T-cell (primary cell): Measurements from ENCODE around the gene TMEM19. TPM values are rescaled to one million over a fixed set of nuclear protein-coding genes. Genes with fewer than 3 reads are reported as not detected.
A peak's percentile ranks its signal among the peaks of the same experiment; 100 is the strongest.

Source experiments
- ATAC-seq, 4 experiments: fragments of 200-7000 bp in 3 of 4; fragments of 150-1000 bp in 1 of 4; cut with Tn5 transposase; replicated peaks in 1 of 4; 1 replicate in 3 of 4; 2 replicates in 1 of 4; pipeline ENCODE4 v1.10.0; 2021; ENCODE audit warnings: moderate library complexity in 3 of 4, mild to moderate bottlenecking in 2 of 4, moderate number of reproducible peaks in 1 of 4
- CTCF ChIA-PET, 2 donors: fragments of 300-600 bp; sonication (Branson Sonifier 250); formaldehyde crosslinking; loops; one replicate each; lab custom pipeline; 2022; ENCODE audit warnings: antibody characterized with exemption in 2 of 2; lab: Charles Lee
- POLR2A ChIA-PET, 2 donors: fragments of 300-600 bp; sonication (Branson Sonifier 250); formaldehyde crosslinking; loops; one replicate each; lab custom pipeline; 2022; ENCODE audit warnings: antibody characterized with exemption in 2 of 2; lab: Charles Lee
- DNase-seq, 35 experiments: peaks; one replicate each; pipeline versions ENCODE4 v3.0.0 to v3.0.0-alpha.2; 2013 to 2023
- H3K27ac ChIP-seq: one replicate; pipeline ENCODE4 v1.5.1; 2013; ENCODE audit warnings: low read length
- H3K27me3 ChIP-seq, 2 experiments: replicated peaks in 1 of 2; 1 replicate in 1 of 2; 2 replicates in 1 of 2; pipeline versions ENCODE4 v1.6.1 to v1.7.0; 2013; ENCODE audit warnings: low read length in 1 of 2, mixed read lengths in 1 of 2; ENCODE audit not compliant: control insufficient read depth in 2 of 2, insufficient read depth in 2 of 2; ENCODE audit errors: extremely low read depth in 1 of 2
- H3K36me3 ChIP-seq, 2 donors: 1 replicate in 1 of 2; 2 replicates in 1 of 2; pipeline versions ENCODE4 v1.6.1 to v1.7.0; 2013; ENCODE audit warnings: low read length in 1 of 2; ENCODE audit not compliant: control insufficient read depth in 2 of 2, insufficient read depth in 1 of 2; ENCODE audit errors: extremely low read depth in 1 of 2
- H3K4me1 ChIP-seq, 2 experiments: 1 replicate in 1 of 2; 2 replicates in 1 of 2; pipeline versions ENCODE4 v1.6.1 to v1.7.0; 2013; ENCODE audit warnings: low read length in 2 of 2, mixed read lengths in 1 of 2; ENCODE audit not compliant: insufficient read depth in 2 of 2, control insufficient read depth in 1 of 2; ENCODE audit errors: extremely low read depth in 1 of 2
- H3K4me3 ChIP-seq, 2 donors: 1 replicate in 1 of 2; 2 replicates in 1 of 2; pipeline versions ENCODE4 v1.5.1 to v1.7.0; 2013; ENCODE audit warnings: mild to moderate bottlenecking in 2 of 2, low read length in 1 of 2, moderate library complexity in 1 of 2; ENCODE audit not compliant: control insufficient read depth in 1 of 2; ENCODE audit errors: extremely low read depth in 1 of 2
- H3K9me3 ChIP-seq: 2 replicates; pipeline ENCODE4 v1.7.0; 2013
- H3K27ac Mint-ChIP-seq, 2 donors: one replicate each; pipeline ENCODE4 v1.8.0; 2020 to 2021; ENCODE audit warnings: mild to moderate bottlenecking in 2 of 2, mixed read lengths in 2 of 2
- H3K27me3 Mint-ChIP-seq, 2 donors: one replicate each; pipeline ENCODE4 v1.8.0; 2021 to 2022; ENCODE audit warnings: mixed read lengths in 2 of 2
- H3K36me3 Mint-ChIP-seq: one replicate; pipeline ENCODE4 v1.8.0; 2021; ENCODE audit warnings: mixed read lengths
- H3K4me1 Mint-ChIP-seq, 3 donors: one replicate each; pipeline ENCODE4 v1.8.0; 2020 to 2022; ENCODE audit warnings: mixed read lengths in 3 of 3, mild to moderate bottlenecking in 1 of 3
- H3K4me3 Mint-ChIP-seq, 3 donors: one replicate each; pipeline ENCODE4 v1.8.0; 2020 to 2022; ENCODE audit warnings: mild to moderate bottlenecking in 3 of 3, mixed read lengths in 3 of 3, moderate library complexity in 3 of 3
- H3K9me3 Mint-ChIP-seq, 3 donors: one replicate each; pipeline ENCODE4 v1.8.0; 2020 to 2022; ENCODE audit warnings: mixed read lengths in 3 of 3
- WGBS: methylation state at CpG from one replicate; pipeline ENCODE4 v1.1.5; 2013; ENCODE audit warnings: missing lambda C conversion rate; ENCODE audit not compliant: insufficient coverage; 5-methylcytosine and 5-hydroxymethylcytosine counted together
- total RNA-seq, 35 experiments: library from RNA in 6 of 35; stranded (reverse) in 6 of 35; fragments of 120-200 nt in 1 of 35; gene quantifications; one replicate each; pipeline versions ENCODE4 v1.2.1 to v1.2.4 and lab custom pipeline; 2013 to 2026

The TMEM19 gene
- total RNA-seq, 5 donors from 2014 or later (not counting 1 experiment from before 2014, with no cell fraction given): 14.1 to 21.5 (median 17.7) TPM

DNA sequence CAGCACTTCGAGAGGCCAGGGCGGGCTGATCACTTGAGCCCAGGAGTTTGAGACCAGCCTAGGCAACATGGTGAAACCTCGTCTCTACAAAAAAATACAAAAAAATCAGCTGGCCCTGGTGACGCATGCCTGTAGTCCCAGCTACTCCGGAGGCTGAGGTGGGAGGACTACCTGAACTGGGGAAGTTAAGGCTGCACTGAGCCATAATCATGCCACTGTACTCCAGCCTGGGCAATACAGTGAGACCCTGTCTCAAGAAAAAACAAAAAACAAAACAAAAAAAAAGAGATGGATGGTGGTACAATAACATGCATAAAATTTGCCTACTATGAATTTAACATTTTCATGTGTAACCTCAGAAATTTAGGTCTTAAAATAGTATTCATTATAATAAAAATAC lies 19.6 kb upstream of the TMEM19 start:
- Histone ChIP-seq H3K9me3 (no peaks in the 10 kb centered on the region), H3K27ac (peak overlapping the region; percentile 98), H3K36me3 (no peaks in the 10 kb centered on the region), H3K4me3 (no peak overlapping the region), H3K27me3 (no peaks in the 10 kb centered on the region), H3K4me1 (peaks cover 6 to 17% of the 10 kb centered on the region in 2 experiments)
- H3K4me1 Mint-ChIP-seq: peaks cover 41 to 51% (median 42%) of the 10 kb centered on the region in 3 donors
- H3K27me3 Mint-ChIP-seq: no peaks in the 10 kb centered on the region
- POLR2A ChIA-PET: interaction anchor here in 1 of 2 donors (0.7 kb wide), 1 partner anchor 19 kb away, joined by 3 read pairs; no protein-coding TSS in a partner anchor
- H3K9me3 Mint-ChIP-seq: peaks cover 0 to 4% (median 0%) of the 10 kb centered on the region in 3 donors
- H3K27ac Mint-ChIP-seq: peak overlapping the region; percentile 93 to 99
- peaks cover 16% of the 10 kb centered on the region for H3K36me3 Mint-ChIP-seq
- CTCF ChIA-PET: interaction anchor here in 1 of 2 donors (1.8 kb wide), 1 partner anchor 19 kb away, joined by 4 read pairs; no protein-coding TSS in a partner anchor
- ATAC-seq (no peak), DNase-seq (no peak)
- H3K4me3 Mint-ChIP-seq: no peak overlapping the region
- WGBS: 100% methylated on average over 1 of the region's 5 CpGs

GRCh38 chr12:71671311-71671710 lies 14.6 kb upstream of the TMEM19 start:
- CTCF ChIA-PET: no interaction called here

GRCh38 chr12:71671816-71672215 lies 14.1 kb upstream of the TMEM19 start:
- DNase-seq (no peak), ATAC-seq (no peak)
- Mint-ChIP-seq H3K4me1 (peaks cover 20 to 30% (median 21%) of the 10 kb centered on the region in 3 donors), H3K27ac (no peak overlapping the region), H3K36me3 (peaks cover 17% of the 10 kb centered on the region), H3K4me3 (no peak overlapping the region), H3K27me3 (no peaks in the 10 kb centered on the region), H3K9me3 (peaks cover 0 to 4% (median 0%) of the 10 kb centered on the region in 3 donors)
- Histone ChIP-seq H3K9me3 (no peaks in the 10 kb centered on the region), H3K27me3 (no peaks in the 10 kb centered on the region), H3K27ac (no peak overlapping the region), H3K4me3 (no peak overlapping the region), H3K36me3 (no peaks in the 10 kb centered on the region), H3K4me1 (no peaks in the 10 kb centered on the region)
- POLR2A ChIA-PET: interaction anchor here in 1 of 2 donors (0.9 kb wide), 1 partner anchor 15 kb away, joined by 4 read pairs; no protein-coding TSS in a partner anchor
- WGBS: no CpG with 5 or more reads among the region's 1 CpG
- CTCF ChIA-PET: no interaction called here

More at GRCh38 chr12:71671311-71671710, 14.6 kb upstream of the TMEM19 start:
- DNase-seq: no peak
- H3K27ac Mint-ChIP-seq: peak overlapping the region in 1 of 2 donors; percentile 5
- no peaks in the 10 kb centered on the region for H3K9me3 ChIP-seq
- no peak overlapping the region for H3K27ac ChIP-seq
- peaks cover 0 to 4% (median 0%) of the 10 kb centered on the region in 3 donors for H3K9me3 Mint-ChIP-seq
- no peaks in the 10 kb centered on the region for H3K27me3 Mint-ChIP-seq
- H3K36me3 ChIP-seq: no peaks in the 10 kb centered on the region
- ATAC-seq: no peak
- H3K4me1 Mint-ChIP-seq: peaks cover 20 to 30% (median 21%) of the 10 kb centered on the region in 3 donors
- no peaks in the 10 kb centered on the region for H3K27me3 ChIP-seq
- POLR2A ChIA-PET: no interaction called here
- H3K4me3 Mint-ChIP-seq: no peak overlapping the region
- no peaks in the 10 kb centered on the region for H3K4me1 ChIP-seq
- H3K36me3 Mint-ChIP-seq: peaks cover 12% of the 10 kb centered on the region
- no peak overlapping the region for H3K4me3 ChIP-seq

- Mint-ChIP-seq H3K9me3 (no peaks in the 10 kb centered on the region), H3K27me3 (no peaks in the 10 kb centered on the region), H3K36me3 (no peaks in the 10 kb centered on the region), H3K27ac (no peak overlapping the region), H3K4me3 (no peak overlapping the region), H3K4me1 (peaks cover 6 to 19% (median 11%) of the 10 kb centered on the region in 3 donors)
- no peaks in the 10 kb centered on the region for H3K27me3 ChIP-seq
- peaks cover 5 to 11% of the 10 kb centered on the region in 2 experiments for H3K4me1 ChIP-seq
- no CpG with 5 or more reads among the region's 1 CpG for WGBS
- POLR2A ChIA-PET: interaction anchor here in 1 of 2 donors (0.6 kb wide), 1 partner anchor 19 kb away, joined by 4 read pairs; the partner anchor contains the start of gene ZFC3H1
- no peak overlapping the region for H3K4me3 ChIP-seq
- CTCF ChIA-PET: no interaction called here
- ATAC-seq (no peak), DNase-seq (no peak)
- no peak overlapping the region for H3K27ac ChIP-seq
- no peaks in the 10 kb centered on the region for H3K9me3 ChIP-seq
- H3K36me3 ChIP-seq: no peaks in the 10 kb centered on the region
These were observed 3.4 kb upstream of the TMEM19 start for GRCh38 chr12:71682466-71682865.

- H3K4me3 ChIP-seq: no peak overlapping the region
- no peak overlapping the region for H3K4me3 Mint-ChIP-seq
These were observed 2.2 kb upstream of the TMEM19 start for GRCh38 chr12:71683633-71684032.

GRCh38 chr12:71684081-71684480 lies 1.8 kb upstream of the TMEM19 start:
- POLR2A ChIA-PET: interaction anchor here (0.5 to 4.1 kb wide), 5 partner anchors 21 to 101 kb away, joined by 3 to 57 read pairs (median 4); partner anchors contain the start of genes THAP2 (in 2 of the 2) and ZFC3H1 (in 2 of the 2)
- Mint-ChIP-seq H3K9me3 (no peaks in the 10 kb centered on the region), H3K4me1 (peaks cover 20 to 34% (median 27%) of the 10 kb centered on the region in 3 donors), H3K27me3 (no peaks in the 10 kb centered on the region), H3K27ac (peak overlapping the region; percentile 39 to 79), H3K36me3 (no peaks in the 10 kb centered on the region), H3K4me3 (peak overlapping the region; percentile 34 to 96 (median 41))
- ATAC-seq: peak in 1 of 4 experiments; percentile 29
- 50% methylated on average over 2 of the region's 5 CpGs for WGBS
- H3K36me3 ChIP-seq: no peaks in the 10 kb centered on the region
- no peaks in the 10 kb centered on the region for H3K27me3 ChIP-seq
- CTCF ChIA-PET: interaction anchor here (0.6 to 3.4 kb wide), 6 partner anchors 9 to 66 kb away, joined by 3 to 46 read pairs (median 4); partner anchors contain the start of genes THAP2 (in 2 of the 2) and ZFC3H1 (in 2 of the 2)
- peak overlapping the region in 1 of 2 donors; percentile 27 for H3K4me3 ChIP-seq
- peak in 2 of 35 experiments; percentile 25 to 54 for DNase-seq
- H3K4me1 ChIP-seq: peaks cover 5 to 16% of the 10 kb centered on the region in 2 experiments
- peak overlapping the region; percentile 62 for H3K27ac ChIP-seq
- H3K9me3 ChIP-seq: no peaks in the 10 kb centered on the region

More at GRCh38 chr12:71683633-71684032, 2.2 kb upstream of the TMEM19 start:
- DNase-seq (no peak), ATAC-seq (no peak)
- WGBS: 93% methylated on average over 2 of the region's 5 CpGs
- H3K27ac Mint-ChIP-seq: peak overlapping the region in 1 of 2 donors; percentile 36
- H3K9me3 Mint-ChIP-seq: no peaks in the 10 kb centered on the region
- Histone ChIP-seq H3K36me3 (no peaks in the 10 kb centered on the region), H3K9me3 (no peaks in the 10 kb centered on the region), H3K4me1 (peaks cover 5 to 16% of the 10 kb centered on the region in 2 experiments), H3K27ac (no peak overlapping the region), H3K27me3 (no peaks in the 10 kb centered on the region)
- H3K4me1 Mint-ChIP-seq: peaks cover 17 to 31% (median 23%) of the 10 kb centered on the region in 3 donors
- H3K36me3 Mint-ChIP-seq: no peaks in the 10 kb centered on the region
- CTCF ChIA-PET: interaction anchor here in 1 of 2 donors (0.6 kb wide), 1 partner anchor 66 kb away, joined by 3 read pairs; no protein-coding TSS in a partner anchor
- POLR2A ChIA-PET: interaction anchor here (0.6 to 4.1 kb wide), 3 partner anchors 20 to 101 kb away, joined by 3 to 57 read pairs (median 29); partner anchors contain the start of genes THAP2 (in 2 of the 2) and ZFC3H1 (in 2 of the 2)
- H3K27me3 Mint-ChIP-seq: no peaks in the 10 kb centered on the region
